DMS53 treated with DMSO at 0.1 percent for 48 hours (cell line): ENCODE measurements around the gene KATNAL2.
"Not testable (repeated sequence)": the region's sequence is repeated elsewhere in the genome, so short reads cannot be mapped to it uniquely, and the experiment has no call there.

Experiments
- DNase-seq: peaks from one replicate; lab custom pipeline; 2025; ENCODE audit not compliant: unreplicated experiment; lab: John Stamatoyannopoulos, UW

Gene KATNAL2

GRCh38 chr18:47030887-47031286, 113.5 kb downstream of the KATNAL2 start:
- DNase-seq: not testable (repeated sequence)

- DNase-seq: no peak
Measured at GRCh38 chr18:47032945-47033344, 115.5 kb downstream of the KATNAL2 start.

DNA sequence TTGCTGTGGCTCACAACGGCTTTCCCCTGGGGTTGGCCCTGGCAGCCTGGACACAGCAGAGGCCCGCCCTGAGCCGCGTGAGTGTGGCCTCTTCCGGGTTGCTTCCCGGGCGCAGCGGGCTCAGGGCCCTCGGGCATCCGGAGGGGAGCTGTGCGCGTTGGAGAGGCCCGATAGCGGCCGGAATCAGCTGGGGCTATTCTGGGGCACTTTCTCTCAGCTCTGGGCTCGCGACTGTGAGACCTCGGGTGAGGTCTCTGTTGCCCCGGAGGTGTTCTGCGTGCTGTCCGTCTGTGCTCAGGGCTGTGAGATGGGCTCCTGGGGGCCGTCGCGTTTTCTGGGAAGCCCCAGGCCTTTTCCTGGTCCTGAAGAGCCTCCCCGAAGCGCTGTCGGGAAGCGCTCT, 117.2 kb downstream of the KATNAL2 start:
- DNase-seq: not testable (repeated sequence)

GRCh38 chr18:47035156-47035671, 117.8 kb downstream of the KATNAL2 start, which contains the start of gene ELOA2:
ELOA2 (minus strand) TSS chr18:47035621; CDS start chr18:47035264, 357 bp downstream.
- DNase-seq: no peak

DNA sequence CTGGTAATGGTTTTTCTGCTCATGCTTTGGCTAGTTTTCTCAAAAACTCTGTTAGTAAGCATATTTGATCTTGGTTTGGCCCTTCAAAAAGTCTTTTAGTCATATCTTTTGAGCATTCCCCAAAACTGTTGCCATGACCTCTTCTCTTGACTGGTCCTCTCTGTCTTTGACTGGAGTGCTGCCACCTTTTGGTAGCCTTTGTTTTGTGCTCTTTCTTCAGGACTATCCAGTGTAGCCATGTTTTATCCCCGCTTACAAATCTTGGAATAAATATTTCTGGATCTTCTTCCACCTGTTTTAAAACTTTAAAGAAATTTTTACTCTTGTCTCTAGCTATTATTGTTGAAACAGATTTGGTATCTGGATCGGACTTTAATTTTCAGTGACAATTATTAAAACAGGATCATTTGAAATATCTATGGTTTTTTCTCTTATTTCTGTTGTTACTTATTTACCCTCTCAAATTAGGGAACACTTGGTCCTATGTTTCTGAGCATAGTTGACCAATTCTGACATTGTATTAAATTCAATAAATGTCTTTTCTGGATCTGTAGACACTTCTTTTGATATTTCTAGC, 119.0 kb downstream of the KATNAL2 start:
- DNase-seq: peak; percentile 54

DNA sequence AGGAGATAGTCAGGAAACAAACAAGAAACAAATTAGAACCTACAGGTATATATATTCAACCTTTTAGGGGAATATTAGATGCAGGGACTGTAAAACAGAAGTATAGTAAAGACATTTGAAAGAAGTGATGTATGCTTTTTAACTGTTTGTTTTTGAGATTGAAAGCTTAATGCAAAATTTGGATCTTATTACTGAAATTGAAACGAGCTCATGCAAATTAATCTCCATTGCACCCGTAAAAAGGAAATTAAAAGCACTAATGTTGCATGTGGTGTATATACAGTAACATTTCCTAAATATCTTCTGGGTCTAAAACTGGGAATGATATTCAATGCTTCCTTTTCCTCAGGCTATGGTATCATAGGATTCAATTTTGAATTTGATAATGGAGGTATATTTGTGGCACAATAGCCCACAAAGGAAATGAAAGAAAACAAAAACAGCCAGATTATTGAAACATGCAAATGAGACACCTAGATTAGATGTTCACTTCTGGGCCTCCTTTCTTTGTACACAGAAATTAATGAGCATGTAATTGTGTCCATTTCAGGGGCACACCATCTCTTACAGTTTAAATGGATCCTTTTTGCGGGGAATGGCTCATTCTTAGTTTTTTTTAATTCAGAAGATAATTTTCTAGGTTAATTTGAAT, 119.7 kb downstream of the KATNAL2 start:
- DNase-seq: no peak

DNA sequence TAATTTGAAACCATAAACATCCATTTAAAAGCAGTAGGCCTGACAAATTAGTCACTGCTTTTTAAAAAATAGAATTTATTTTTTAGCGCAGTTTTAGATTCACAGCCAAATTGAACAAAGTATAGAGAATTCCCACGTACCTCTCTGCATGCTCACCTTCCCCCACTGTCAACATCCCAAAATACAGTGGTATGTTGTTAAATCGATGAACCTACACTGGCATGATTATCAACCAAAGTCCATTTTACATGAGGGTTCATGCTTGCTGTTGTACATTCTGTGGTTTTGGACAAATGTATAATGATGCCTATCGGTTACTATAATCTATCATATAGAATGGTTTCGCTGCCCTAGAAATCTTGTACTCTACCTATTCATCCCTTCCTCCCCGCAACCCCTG, 123.6 kb downstream of the KATNAL2 start:
- DNase-seq: no peak

- DNase-seq: peak; percentile 55
Measured at GRCh38 chr18:47050468-47050867, 133.1 kb downstream of the KATNAL2 start.

GRCh38 chr18:47054369-47054768, 137.0 kb downstream of the KATNAL2 start:
- no peak for DNase-seq

DNA sequence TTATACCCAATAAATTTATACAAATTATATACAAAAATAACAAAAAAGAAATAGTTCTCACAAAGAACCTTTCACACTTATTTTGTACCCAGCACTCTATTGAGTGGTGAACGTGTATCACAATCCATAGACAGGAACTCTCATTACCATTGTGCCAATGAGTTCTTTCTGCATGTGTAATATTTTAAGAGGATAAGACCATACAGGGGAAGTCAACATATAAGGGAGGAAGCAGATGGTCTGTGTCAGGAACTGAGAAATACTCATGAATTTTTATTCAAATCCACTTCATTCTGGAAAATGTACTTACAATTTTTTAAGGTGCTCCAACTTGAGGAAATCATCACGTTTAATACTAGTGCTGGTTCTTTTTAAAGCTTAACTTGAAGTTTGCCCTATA, 145.1 kb downstream of the KATNAL2 start:
- no peak for DNase-seq

DNA sequence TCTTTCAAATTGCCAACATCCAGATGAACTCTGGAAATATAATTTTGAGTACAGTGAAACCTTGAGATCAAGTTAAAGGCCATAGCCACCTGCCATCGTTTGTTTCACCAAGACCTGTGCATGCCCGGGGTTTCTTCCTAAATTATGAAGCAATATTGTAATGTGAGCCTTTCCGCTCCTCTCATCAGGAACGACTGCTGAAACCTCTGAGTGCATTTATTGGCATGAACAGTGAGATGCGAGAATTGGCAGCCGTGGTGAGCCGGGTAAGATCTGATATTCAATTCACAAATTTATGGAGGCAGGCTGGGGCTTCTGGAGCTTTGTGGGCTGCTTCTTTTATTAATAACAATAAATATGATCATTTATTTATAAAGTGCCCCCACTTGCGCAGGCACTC, 145.7 kb downstream of the KATNAL2 start:
- no peak for DNase-seq

DNA sequence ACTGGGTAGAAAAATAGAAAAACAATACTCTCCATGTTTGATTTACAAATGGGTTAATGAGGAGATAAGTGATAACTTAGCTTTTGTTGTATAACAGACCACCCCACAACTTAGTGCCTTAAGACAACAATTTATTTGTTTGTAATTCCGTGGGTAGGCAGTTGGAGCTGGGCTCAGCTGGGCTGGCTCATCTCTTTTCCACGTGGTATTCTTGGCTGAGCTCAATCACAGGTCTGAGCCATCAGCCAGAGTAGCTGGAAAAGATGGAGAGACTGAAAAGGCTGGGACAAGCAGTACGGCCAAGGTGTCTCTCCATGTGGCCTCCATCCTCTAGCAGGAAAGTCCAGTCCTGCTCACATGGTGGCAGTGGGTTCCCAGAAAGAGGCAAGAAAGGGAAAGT, 150.2 kb downstream of the KATNAL2 start:
- no peak for DNase-seq

- no peak for DNase-seq
Measured at GRCh38 chr18:47075098-47075883, 157.9 kb downstream of the KATNAL2 start.

- no peak for DNase-seq
Measured at GRCh38 chr18:47077111-47077510, 159.7 kb downstream of the KATNAL2 start.

- no peak for DNase-seq
Measured at GRCh38 chr18:47080872-47081271, 163.5 kb downstream of the KATNAL2 start.

DNA sequence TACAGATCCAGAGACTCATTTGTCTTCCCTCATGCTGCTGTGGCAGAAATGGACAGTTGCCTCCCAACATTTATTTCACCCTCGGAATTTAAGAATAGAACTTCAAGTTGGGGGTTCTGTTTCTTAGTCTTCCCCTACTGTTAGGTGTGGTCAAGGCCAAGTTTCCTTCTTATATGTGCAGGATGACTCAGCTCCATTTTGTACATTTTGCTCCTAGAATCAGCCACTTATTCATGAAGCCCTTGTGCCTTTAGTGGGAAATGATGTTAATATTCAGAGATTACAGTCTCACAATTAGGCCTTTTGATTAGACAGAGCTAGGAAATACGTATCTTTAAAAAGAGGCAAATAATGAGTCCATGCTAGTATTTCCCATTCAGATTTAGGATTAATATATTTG, 164.2 kb downstream of the KATNAL2 start:
- DNase-seq: no peak

DNA sequence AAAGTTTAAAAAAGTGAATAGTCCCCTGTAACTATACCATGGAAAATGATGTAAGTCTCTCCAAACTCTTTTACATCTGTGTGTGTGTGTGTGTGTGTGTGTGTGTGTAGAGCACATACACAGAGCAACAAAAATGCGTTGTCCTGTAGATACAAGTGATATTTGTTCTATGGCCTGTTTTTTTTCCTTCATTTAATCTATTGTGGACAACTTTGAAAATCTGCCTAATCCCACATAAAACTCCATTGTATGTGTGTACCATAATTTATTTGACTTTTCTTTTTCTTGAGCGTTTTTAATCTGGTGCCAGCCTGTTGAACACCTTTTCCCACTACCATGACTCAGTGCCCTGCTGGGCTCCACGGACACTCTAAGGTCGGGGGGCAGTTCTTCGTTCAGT, 170.3 kb downstream of the KATNAL2 start:
- no peak for DNase-seq

DNA sequence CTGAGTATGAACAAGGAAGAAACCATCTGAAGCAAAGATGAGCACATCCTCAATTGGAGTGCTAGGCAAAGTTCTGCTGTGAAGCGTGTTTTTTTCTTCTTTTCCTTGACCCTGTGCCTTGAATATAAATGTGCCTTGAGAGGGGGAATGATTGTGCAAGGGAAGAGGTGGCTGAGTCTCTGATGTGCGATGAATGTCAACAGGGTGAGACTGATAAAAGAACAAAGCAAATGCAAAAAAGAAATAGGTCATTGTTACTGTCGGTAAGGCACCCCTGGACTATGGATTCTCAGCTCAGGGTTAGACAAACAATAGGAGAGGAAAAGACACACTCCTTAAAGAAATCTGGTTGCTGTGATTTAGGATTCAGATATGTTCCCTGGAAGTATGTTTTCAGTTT, 178.4 kb downstream of the KATNAL2 start:
- no peak for DNase-seq

- DNase-seq: peak; percentile 59
Measured at GRCh38 chr18:47100212-47100831, 182.9 kb downstream of the KATNAL2 start.

DNA sequence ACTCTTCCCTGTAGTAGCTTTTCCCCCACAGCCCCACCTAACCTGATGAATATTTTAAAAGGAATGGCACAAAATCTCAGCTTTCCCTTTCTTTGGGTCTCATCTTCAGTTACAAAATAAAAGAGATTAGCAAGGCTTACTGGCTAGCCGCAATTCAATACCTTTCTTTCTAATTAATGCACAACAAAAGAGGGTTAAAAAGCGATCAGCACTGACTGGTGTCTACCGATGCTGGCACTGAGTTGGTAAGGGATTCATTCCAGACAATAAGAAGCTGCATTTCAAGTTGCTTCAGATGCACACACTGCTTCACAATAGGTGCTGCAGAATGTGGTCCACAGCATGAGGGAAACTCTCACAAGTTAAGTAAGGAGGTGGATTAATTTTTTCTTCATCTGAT, 191.0 kb downstream of the KATNAL2 start:
- DNase-seq: no peak

- no peak for DNase-seq
Measured at GRCh38 chr18:47108998-47109405, 191.6 kb downstream of the KATNAL2 start.
